DMS114 treated with DMSO at 0.1 percent for 48 hours (cell line): Measurements from ENCODE around the gene MUCL1.
"Not testable (repeated sequence)": the region's sequence is repeated elsewhere in the genome, so short reads cannot be mapped to it uniquely, and the experiment has no call there.

Source experiments
- DNase-seq: peaks from one replicate; lab custom pipeline; 2025; ENCODE audit not compliant: unreplicated experiment; lab: John Stamatoyannopoulos, UW

Gene MUCL1, protein sequence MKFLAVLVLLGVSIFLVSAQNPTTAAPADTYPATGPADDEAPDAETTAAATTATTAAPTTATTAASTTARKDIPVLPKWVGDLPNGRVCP

GRCh38 chr12:54853933-54854538 lies at the start of gene MUCL1:
Gene MUCL1 (plus strand): TSS chr12:54854516. CDS start chr12:54854583, 67 bp downstream.
- peak; percentile 22 for DNase-seq

DNA sequence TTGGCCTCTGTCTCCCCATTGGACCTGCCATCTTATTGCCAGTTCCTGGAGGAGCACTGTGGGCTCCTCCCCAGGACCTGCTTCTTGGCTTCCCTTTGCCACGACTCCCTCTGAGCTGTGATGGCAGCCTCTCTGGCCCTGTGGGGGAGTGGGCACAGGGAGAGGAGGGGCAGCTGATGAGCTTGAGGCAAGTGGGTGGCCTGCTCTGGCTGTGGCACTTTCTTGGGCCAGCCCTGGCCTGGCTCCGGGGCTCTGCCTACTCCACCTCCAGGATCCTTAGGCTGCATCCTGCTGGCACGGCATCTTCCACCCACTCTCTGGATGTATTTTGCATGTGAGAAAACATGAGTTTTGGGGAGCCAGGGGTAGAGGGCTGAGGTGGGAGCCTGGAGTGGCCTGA lies 32.6 kb upstream of the MUCL1 start:
- DNase-seq, result no peak

DNA sequence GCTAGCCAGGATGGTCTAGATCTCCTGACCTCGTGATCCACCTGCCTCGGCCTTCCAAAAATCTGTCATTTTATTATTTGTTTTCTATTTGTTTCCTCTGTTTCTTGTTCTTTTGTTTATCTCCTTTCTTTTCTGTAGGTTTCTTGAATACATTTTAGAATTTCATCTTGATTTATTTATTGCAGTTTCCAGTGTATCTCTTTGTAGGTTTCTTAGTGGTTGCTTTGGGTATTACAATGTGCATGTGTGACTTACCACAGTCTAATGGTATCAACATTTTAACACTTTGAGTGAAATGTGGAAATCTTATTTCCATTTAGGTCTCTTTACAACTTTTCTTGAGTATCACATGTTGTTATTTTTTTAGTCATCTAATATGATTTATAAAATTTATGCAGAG lies 29.9 kb upstream of the MUCL1 start:
- DNase-seq, result no peak

GRCh38 chr12:54829511-54829910 lies 24.8 kb upstream of the MUCL1 start:
- DNase-seq, result no peak

DNA sequence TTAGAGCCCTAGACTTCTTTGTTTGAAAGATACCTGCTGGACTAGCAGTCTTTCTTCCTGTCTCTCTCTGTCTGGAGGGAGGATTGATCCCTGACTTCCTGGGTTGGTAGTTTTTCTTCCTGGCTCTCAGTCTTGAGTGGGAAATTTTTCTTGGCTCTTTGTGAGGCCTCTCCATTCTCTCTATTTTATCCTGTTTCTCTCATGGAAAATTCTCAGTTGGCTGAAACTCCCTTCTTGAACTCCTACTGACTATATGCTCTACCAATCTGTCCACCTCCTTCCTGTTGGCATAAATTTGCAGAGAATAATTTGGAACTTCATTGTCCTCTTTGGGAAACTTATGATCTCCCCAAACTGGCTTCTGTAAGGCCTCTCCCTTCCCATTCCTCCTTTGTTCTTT lies 24.1 kb upstream of the MUCL1 start:
- DNase-seq, result no peak

DNA sequence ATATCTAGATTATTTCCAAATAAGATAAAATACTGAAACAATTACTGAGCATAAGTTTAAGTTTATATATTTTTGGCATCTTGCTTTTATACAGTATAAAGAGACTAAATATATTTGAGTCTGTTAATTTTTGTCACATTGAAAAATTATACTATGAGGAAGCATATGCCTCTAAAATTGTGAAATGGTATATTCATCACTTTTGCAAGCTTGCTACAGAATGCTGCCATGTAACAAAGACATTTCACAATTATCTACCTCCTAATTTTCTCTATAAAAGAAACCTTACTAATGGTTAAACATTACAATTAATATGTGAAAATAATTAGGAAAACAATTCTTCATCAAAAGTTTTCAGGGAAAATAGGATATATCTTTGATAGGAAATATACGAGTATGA lies 22.7 kb upstream of the MUCL1 start:
- no peak for DNase-seq

GRCh38 chr12:54840244-54840865 lies 14.0 kb upstream of the MUCL1 start:
- no peak for DNase-seq

GRCh38 chr12:54857406-54857805 lies 3.1 kb downstream of the MUCL1 start:
- no peak for DNase-seq

GRCh38 chr12:54858562-54858961 lies 4.2 kb downstream of the MUCL1 start:
- DNase-seq, result no peak

- DNase-seq, result no peak
Observed at GRCh38 chr12:54859502-54859901, 5.2 kb downstream of the MUCL1 start.

- no peak for DNase-seq
Observed at GRCh38 chr12:54861927-54862326, 7.6 kb downstream of the MUCL1 start.

DNA sequence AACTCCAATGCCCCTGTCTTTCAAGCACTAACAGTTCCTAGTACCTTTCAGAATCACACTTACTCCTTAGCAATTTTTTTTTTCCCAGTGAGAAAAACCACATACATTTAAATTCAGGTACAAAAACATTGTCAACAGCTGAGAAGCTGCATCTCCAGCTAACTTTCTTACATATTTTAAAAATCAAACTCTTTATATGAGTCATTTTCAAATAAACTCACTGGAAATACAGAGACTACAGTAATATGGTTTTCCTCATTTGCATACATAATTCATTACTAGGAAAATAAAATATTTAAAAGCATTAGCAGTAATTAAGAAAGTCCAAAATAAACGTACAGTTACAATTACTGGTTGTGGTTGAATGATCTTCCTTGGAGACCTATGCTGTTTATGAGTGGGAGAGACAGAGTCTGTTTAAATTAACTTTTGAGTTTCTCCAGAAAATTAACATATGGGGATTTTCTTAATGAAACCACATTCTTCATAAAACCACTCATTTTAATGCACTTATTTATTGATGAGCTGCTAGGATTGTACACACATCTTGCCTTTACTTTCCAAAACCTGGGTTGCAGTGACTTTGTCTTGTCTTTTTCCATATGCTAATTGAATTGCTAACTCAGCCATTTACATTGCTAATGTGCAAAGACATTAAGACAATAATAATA lies 9.8 kb downstream of the MUCL1 start:
- DNase-seq, result no peak

DNA sequence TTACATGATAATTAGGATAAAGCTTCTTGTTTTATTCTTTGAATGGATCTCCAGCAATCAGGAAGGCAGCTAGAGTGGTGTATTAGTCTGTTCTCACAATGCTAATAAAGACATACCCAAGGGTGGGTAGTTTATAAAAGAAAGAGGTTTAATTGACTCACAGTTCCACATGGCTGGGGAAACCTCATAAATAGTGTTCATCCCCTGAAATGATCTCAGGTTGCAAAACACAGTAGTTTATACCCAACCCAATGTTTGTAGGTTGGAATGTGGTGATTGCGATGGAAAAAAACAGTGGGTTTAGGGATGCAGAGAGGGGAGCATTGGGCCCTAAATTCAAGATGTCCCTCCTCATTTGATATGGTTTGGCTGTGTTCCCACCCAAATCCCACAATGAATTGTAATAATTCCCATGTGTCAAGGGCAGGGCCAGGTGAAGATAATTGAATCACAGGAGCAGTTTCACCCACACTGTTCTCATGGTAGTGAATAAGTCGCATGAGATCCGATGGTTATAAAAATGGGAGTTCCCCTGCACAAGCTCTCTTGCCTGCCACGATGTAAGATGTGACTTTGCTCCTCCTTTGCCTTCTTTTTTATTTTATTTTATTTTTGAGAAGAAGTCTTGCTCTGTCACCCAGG lies 11.5 kb downstream of the MUCL1 start:
- DNase-seq, result no peak

DNA sequence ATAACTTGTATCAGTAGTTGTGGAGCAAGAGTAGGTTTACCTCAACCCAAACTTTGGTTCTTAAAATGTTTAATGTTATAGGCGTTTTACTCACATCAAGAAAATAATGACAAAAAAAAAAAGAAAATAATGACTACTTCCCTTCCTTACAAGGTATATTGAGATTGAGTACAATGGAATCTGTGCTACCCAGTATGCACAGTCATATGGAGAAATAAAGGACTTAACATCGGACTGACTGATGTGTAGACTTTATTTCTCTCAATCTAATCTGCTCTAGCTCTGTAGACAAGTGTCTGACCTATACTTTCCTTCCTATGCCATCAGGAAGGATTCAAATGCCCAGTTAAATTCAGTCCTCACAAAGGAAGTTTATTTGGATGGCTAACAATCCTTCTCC lies 14.4 kb downstream of the MUCL1 start:
- no peak for DNase-seq

DNA sequence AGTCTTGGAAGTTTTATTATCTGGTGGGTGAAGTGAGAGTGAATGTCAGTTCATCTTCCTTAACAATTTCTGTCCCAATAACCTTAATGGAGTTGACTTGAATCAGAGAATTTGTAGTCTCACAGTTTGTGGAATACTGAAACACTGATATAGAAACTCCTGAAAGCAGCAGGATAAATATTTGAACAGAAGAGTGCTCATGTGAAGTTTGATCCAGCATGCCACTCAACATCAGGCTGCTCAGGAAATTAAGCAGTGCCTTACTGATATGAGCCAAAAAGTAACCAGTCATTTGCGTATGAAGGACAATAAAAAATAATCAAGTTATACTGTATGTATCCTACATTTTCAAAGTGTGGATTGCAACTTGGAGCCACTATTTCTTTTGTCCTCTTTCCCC lies 15.7 kb downstream of the MUCL1 start:
- no peak for DNase-seq

DNA sequence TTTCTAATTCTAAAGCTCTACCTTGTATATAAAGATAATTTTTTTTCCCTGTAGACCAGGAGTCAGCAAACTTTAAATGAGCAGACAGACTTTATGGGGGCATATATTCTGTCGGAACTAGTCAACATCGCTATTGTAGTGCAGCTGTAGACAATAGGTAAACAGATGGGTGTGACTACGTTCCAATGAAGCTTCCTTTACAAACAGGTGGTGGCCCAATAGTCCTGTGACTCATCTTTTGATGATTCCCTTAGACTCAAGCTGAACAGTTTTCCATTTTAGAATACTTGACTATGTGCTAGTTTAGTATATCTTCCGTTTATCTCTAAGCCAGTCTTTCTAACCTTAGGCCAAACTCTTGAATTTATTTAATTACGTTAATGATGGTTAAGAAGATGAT lies 16.3 kb downstream of the MUCL1 start:
- DNase-seq, result no peak

- no peak for DNase-seq
Observed at GRCh38 chr12:54879150-54879549, 24.8 kb downstream of the MUCL1 start.

DNA sequence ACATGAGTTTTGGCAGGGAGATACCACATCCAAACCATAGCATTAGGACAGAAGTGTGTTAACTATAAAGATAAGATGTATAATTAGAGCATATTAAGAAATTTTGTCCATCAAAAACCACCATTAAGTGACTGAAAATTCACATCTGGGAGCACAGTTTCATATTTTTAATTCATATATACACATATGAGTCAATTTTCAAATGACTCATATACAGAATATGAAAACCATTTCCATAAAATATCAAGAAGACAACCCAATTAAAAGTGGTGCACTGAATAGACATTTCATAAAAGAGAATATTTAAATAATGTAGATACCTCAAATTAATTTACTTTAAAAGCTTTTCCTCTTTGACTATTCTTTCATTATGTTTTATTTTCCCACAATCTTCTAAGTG lies 25.3 kb downstream of the MUCL1 start:
- no peak for DNase-seq

- DNase-seq, result no peak
Observed at GRCh38 chr12:54882079-54882478, 27.8 kb downstream of the MUCL1 start.

DNA sequence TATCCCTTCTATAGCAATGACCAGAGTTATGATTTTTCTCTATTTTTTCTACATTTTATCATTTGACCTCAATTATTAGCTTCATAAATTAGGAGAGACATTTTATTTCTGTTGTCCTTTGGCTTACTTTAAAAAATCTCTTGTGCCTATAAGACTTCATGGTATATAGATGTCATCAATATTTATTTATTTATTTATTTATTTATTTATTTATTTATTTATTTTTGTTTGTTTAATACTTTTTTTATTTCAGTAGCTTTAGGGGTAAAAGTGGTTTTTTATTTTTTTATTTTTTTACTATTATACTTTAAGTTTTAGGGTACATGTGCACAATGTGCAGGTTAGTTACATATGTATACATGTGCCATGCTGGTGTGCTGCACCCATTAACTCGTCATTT lies 28.3 kb downstream of the MUCL1 start:
- not testable (repeated sequence) for DNase-seq

DNA sequence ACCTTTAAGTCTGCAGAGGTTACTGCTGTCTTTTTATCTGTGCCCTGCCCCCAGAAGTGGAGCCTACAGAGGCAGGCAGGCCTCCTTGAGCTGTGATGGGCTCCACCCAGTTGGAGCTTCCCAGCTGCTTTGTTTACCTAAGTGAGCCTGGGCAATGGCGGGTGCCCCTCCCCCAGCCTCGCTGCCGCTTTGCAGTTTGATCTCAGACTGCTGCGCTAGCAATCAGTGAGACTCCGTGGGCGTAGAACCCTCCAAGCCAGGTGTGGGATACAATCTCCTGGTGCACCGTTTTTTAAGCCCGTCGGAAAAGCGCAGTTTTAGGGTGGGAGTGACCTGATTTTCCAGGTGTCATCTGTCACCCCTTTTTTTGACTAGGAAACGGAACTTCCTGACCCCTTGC lies 34.1 kb downstream of the MUCL1 start:
- DNase-seq, result not testable (repeated sequence)

DNA sequence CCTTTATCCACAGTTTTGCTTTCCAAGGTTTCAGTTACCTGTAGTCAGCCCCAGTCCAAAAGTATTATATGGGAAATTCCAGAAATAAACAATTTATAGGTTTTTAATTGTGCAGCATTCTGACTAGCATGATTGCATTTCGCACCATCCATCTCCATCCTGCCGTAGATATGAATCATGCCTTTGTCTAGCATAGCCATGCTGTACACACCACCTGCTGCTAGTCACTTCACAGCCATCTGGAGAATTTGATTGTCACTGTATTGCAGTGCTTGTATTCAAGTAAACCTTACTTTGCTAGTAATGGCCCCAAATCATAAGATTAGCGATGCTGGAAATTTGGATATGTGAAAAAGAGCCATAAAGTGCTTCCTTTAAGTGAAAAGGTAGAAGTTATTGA lies 36.0 kb downstream of the MUCL1 start:
- no peak for DNase-seq
